Fibroblast of lung (primary cell): ENCODE results near the gene LTK. TPM values are rescaled to one million over a fixed set of nuclear protein-coding genes. Genes with fewer than 3 reads are reported as not detected.
A peak's percentile ranks its signal among the peaks of the same experiment; 100 is the strongest.

ENCODE experiments used
- DNase-seq, 2 donors: peaks; one replicate each; pipeline versions ENCODE4 v3.0.0 to v3.0.0-alpha.2; 2010; ENCODE audit warnings: low read depth in 2 of 2
- H2AFZ ChIP-seq: 2 replicates; pipeline ENCODE4 v1.5.1; 2012; ENCODE audit warnings: low read length, control low read depth, inconsistent platforms
- H3K27ac ChIP-seq: 2 replicates; pipeline ENCODE4 v1.5.1; 2011; ENCODE audit warnings: low read length, control low read depth; ENCODE audit not compliant: insufficient read depth
- H3K27me3 ChIP-seq: 2 replicates; pipeline ENCODE4 v1.5.1; 2011; ENCODE audit warnings: mild to moderate bottlenecking, low read length; ENCODE audit not compliant: control insufficient read depth, insufficient read depth
- H3K36me3 ChIP-seq: 2 replicates; pipeline ENCODE4 v1.5.1; 2011; ENCODE audit warnings: low read length; ENCODE audit not compliant: control insufficient read depth, insufficient read depth
- H3K4me1 ChIP-seq: 2 replicates; pipeline ENCODE4 v1.5.1; 2011; ENCODE audit warnings: low read length; ENCODE audit not compliant: control insufficient read depth, insufficient read depth; ENCODE audit errors: extremely low read depth
- H3K4me2 ChIP-seq: 2 replicates; pipeline ENCODE4 v1.5.1; 2011; ENCODE audit warnings: low read length, control low read depth; ENCODE audit not compliant: insufficient read depth; ENCODE audit errors: extremely low read depth
- H3K4me3 ChIP-seq, 4 experiments: fragments of 200-600 bp in 1 of 4; sonication (generic) in 1 of 4; replicated peaks in 1 of 4; 2 replicates each; pipeline ENCODE4 v1.5.1; 2011 to 2016; ENCODE audit warnings: low read length in 4 of 4, low read depth in 3 of 4, mild to moderate bottlenecking in 3 of 4, control low read depth in 2 of 4, inconsistent platforms in 1 of 4, mixed read lengths in 1 of 4; ENCODE audit not compliant: insufficient read depth in 1 of 4; ENCODE audit errors: control extremely low read depth in 1 of 4
- H3K79me2 ChIP-seq: 2 replicates; pipeline ENCODE4 v1.5.1; 2012; ENCODE audit warnings: mild to moderate bottlenecking, low read length, inconsistent platforms; ENCODE audit not compliant: control insufficient read depth, insufficient read depth
- H3K9ac ChIP-seq: 2 replicates; pipeline ENCODE4 v1.5.1; 2011; ENCODE audit warnings: mild to moderate bottlenecking, low read length, control low read depth; ENCODE audit not compliant: insufficient read depth
- H3K9me3 ChIP-seq: 2 replicates; pipeline ENCODE4 v1.5.1; 2012; ENCODE audit warnings: low read depth, low read length; ENCODE audit not compliant: control insufficient read depth, insufficient read depth
- H4K20me1 ChIP-seq: 2 replicates; pipeline ENCODE4 v1.5.1; 2011; ENCODE audit warnings: low read length; ENCODE audit not compliant: control insufficient read depth, insufficient read depth; ENCODE audit errors: extremely low read depth
- EZH2 ChIP-seq: IDR thresholded peaks from 2 replicates; pipeline ENCODE4 v1.5.1; 2012; ENCODE audit warnings: low read length, control low read depth, mild to moderate bottlenecking; ENCODE audit errors: missing control alignments
- polyA plus RNA-seq, 2 donors: library from polyadenylated mRNA; depleted of rRNA in 1 of 2; stranded (reverse) in 1 of 2; unstranded in 1 of 2; fragments of >200 nt; gene quantifications; 2 replicates each; pipeline ENCODE4 v1.2.1, GENCODE V29; 2011 to 2012; ENCODE audit warnings: missing spikeins in 1 of 2
- total RNA-seq: library from RNA; depleted of rRNA; stranded (reverse); fragments of >200 nt; gene quantifications from 2 replicates; pipeline ENCODE4 v1.2.1, GENCODE V29; 2014
- TF ChIP-seq, protein P1 (sequence below), 2 donors: IDR thresholded peaks in 1 of 2; conservative IDR thresholded peaks in 1 of 2; 1 replicate in 1 of 2; 2 replicates in 1 of 2; pipeline ENCODE4 v1.5.1; 2011 to 2012; ENCODE audit warnings: low read length in 2 of 2, control low read depth in 1 of 2, inconsistent platforms in 1 of 2, low read depth in 1 of 2, mild to moderate bottlenecking in 1 of 2

The LTK gene
- total and polyA plus RNA-seq, 2 donors (not counting 1 experiment from before 2014, with no cell fraction given) = 0.14 to 0.99 TPM

DNA sequence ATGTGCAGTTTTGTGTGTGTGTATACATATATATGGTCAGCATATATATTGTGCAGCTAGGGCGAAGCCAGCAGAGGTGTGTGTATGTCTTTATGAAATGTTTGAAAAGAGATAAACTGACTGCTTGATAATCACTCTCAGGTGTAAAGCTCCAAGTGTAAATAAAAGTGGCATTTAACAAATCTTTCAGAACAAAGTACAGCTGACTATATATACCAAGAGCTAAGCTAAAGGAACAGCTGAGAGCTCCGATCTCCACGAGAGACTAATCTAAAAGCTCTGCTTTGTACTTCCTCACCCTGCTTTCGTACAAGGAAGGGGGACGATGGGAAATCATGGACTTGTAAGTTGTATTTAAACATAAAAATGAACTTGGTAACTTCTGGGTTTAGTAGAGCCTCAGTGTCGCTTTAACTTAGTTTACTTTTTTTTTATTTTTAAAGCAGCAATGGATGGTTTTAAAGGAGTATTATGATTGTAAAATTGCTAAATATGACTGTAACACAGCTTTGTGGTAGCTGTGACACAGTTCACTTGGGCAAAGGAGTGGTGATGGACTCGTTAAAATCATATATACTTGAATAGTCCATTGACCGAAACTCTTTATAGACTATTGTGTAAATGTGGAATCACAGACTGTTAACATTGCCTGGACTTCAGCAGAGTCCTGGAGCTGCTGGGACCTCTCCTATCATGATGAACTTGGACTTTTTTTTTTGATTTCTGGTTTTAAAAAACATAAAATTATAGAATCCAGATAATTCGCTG lies 31.3 kb downstream of the LTK start:
- no peaks in the 10 kb centered on the region for H3K4me1 ChIP-seq
- H3K36me3 ChIP-seq = peaks cover 17% of the 10 kb centered on the region
- DNase-seq = no peak

DNA sequence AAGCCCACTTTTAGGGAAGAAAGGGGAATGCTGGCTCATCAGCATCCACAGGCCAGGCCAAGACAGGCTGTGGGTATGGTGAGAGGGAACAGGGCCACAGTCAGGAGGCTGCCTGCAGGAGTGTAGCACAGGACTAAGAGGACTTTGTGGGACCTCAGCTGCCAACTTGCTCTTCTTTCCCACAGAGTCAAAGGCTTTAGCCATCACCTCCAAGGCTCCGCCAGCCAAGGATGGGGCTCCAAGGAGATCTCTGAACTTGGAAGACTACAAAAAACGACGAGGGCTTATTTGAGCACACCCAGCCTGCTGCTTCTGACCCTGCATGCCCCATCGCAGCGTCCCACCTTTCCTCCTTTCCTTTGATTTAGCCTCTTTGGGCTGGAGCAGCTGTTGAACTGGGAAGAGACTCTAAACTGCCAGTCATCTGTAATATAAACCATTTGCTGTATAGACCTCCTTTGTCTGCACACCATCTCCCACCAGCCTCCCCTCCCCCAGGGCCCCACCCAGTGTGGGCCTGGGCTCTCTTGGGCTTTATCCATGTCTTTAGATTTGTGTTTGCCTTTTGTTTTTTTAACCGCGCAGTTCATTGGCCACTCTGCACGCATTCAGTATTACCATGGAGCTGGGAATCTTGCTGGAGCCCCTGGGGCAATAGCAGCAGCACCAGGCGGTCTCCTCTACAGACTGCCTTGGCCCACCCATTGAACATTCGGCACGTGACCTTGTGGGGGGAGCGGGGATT lies 33.1 kb downstream of the LTK start:
- DNase-seq = no peak
- no peak for TF ChIP-seq EZH2
- TF ChIP-seq, protein P1, sequence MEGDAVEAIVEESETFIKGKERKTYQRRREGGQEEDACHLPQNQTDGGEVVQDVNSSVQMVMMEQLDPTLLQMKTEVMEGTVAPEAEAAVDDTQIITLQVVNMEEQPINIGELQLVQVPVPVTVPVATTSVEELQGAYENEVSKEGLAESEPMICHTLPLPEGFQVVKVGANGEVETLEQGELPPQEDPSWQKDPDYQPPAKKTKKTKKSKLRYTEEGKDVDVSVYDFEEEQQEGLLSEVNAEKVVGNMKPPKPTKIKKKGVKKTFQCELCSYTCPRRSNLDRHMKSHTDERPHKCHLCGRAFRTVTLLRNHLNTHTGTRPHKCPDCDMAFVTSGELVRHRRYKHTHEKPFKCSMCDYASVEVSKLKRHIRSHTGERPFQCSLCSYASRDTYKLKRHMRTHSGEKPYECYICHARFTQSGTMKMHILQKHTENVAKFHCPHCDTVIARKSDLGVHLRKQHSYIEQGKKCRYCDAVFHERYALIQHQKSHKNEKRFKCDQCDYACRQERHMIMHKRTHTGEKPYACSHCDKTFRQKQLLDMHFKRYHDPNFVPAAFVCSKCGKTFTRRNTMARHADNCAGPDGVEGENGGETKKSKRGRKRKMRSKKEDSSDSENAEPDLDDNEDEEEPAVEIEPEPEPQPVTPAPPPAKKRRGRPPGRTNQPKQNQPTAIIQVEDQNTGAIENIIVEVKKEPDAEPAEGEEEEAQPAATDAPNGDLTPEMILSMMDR (conservative IDR thresholded peaks at IDR 0.05 in 1 of 2, IDR thresholded peaks at IDR 0.05 in 1 of 2; ENCODE audit: low read depth in 1 of 2, low read length in 2 of 2) = no peak
- H3K36me3 ChIP-seq = peaks cover 21% of the 10 kb centered on the region

More for the DNA sequence above, 31.3 kb downstream of the LTK start:
- TF ChIP-seq EZH2 = no peak
- TF ChIP-seq, protein P1 (conservative IDR thresholded peaks at IDR 0.05 in 1 of 2, IDR thresholded peaks at IDR 0.05 in 1 of 2; ENCODE audit: low read depth in 1 of 2, low read length in 2 of 2) = no peak
- H3K27me3 ChIP-seq = no peaks in the 10 kb centered on the region
- no peaks in the 10 kb centered on the region for H4K20me1 ChIP-seq
- no peaks in the 10 kb centered on the region for H3K9me3 ChIP-seq
- no peak overlapping the region for H3K27ac ChIP-seq
- H3K4me3 ChIP-seq = no peak overlapping the region
- H3K9ac ChIP-seq = no peak overlapping the region
- no peak overlapping the region for H2AFZ ChIP-seq
- no peaks in the 10 kb centered on the region for H3K79me2 ChIP-seq
- no peak overlapping the region for H3K4me2 ChIP-seq

DNA sequence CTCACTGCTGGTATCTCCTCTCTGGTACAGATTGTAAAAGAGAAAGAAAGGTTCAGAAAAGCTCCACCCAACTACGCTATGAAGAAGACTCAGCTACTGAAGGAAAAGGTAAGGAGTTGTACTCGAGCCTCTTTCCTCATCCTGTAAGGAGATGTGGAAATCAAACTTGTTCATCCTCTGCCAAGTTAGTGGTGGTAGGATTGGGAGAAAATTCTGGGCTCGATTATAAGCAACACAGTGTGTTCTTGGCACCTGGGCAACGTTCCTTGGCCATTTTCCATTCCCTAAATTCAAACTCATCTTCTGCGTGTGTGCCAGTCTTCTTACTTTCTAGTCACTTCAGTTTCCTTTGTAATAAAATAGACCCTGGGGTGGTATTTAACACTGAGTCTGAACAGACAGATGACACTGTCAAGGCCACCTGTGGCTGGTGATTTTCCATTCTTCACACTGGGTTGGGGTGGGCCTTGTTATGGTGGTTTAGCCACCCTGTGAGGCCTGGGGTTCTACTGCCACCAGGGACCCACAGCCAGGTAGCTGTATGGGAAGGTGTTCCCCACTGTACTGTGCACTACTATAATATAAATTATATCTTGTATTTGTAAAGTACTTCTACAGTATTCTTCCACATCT lies 37.1 kb downstream of the LTK start:
- Histone ChIP-seq H4K20me1 (no peaks in the 10 kb centered on the region), H3K27ac (no peak overlapping the region), H3K36me3 (peaks cover 21% of the 10 kb centered on the region), H2AFZ (no peak overlapping the region), H3K4me1 (peaks cover 2% of the 10 kb centered on the region), H3K9me3 (no peaks in the 10 kb centered on the region), H3K79me2 (no peaks in the 10 kb centered on the region), H3K9ac (no peak overlapping the region), H3K4me2 (no peak overlapping the region), H3K4me3 (no peak overlapping the region), H3K27me3 (no peaks in the 10 kb centered on the region)
- TF ChIP-seq EZH2 = no peak
- TF ChIP-seq, protein P1 (conservative IDR thresholded peaks at IDR 0.05 in 1 of 2, IDR thresholded peaks at IDR 0.05 in 1 of 2; ENCODE audit: low read depth in 1 of 2, low read length in 2 of 2) = no peak
- peak in 1 of 2 donors; percentile 46 for DNase-seq

More for the DNA sequence above, 33.1 kb downstream of the LTK start:
- Histone ChIP-seq H4K20me1 (no peaks in the 10 kb centered on the region), H3K79me2 (no peaks in the 10 kb centered on the region), H3K4me3 (no peak overlapping the region), H2AFZ (no peak overlapping the region), H3K4me2 (no peak overlapping the region), H3K4me1 (peaks cover 2% of the 10 kb centered on the region), H3K9ac (no peak overlapping the region), H3K9me3 (no peaks in the 10 kb centered on the region), H3K27ac (no peak overlapping the region), H3K27me3 (no peaks in the 10 kb centered on the region)
